HL-60 (cell line): ENCODE measurements around the gene DOC2A.

Experiments
- CTCF ChIP-seq: IDR thresholded peaks from one replicate; pipeline ENCODE4 v1.5.1; 2011; ENCODE audit warnings: low read length, control low read depth, inconsistent platforms; ENCODE audit not compliant: insufficient read depth
- POLR2AphosphoS5 ChIP-seq: IDR thresholded peaks from 2 replicates; pipeline ENCODE4 v1.6.1; 2012; ENCODE audit warnings: low read depth

- TF ChIP-seq POLR2AphosphoS5 (no peak), CTCF (no peak)
These were observed 35.4 kb upstream of the DOC2A start for GRCh38 chr16:30046178-30046577.
